A549 (cell line): ENCODE results near the gene PRAME. TPM values are rescaled to one million over a fixed set of nuclear protein-coding genes. Genes with fewer than 3 reads are reported as not detected.

ENCODE experiments used
- ATAC-seq, 2 experiments: fragments of 200-7000 bp in 1 of 2; fragments of >200 bp in 1 of 2; cut with Nextera tagmentation in 1 of 2; cut with Tn5 transposase in 1 of 2; 3 replicates each; pipeline versions ENCODE4 v1.8.0 to v1.9.1; 2018 to 2020; ENCODE audit warnings: mild to moderate bottlenecking in 1 of 2, moderate library complexity in 1 of 2
- CTCF ChIA-PET: fragments of 300-600 bp; sonication (Branson Sonifier 250); formaldehyde crosslinking; extraction: SDS; loops from one replicate; lab custom pipeline; 2021; ENCODE audit warnings: antibody characterized with exemption, inconsistent platforms; lab: Yijun Ruan, JAX
- POLR2A ChIA-PET: fragments of 350-600 bp; formaldehyde crosslinking; extraction: SDS; loops from one replicate; lab custom pipeline; 2021; ENCODE audit warnings: antibody characterized with exemption, inconsistent platforms; lab: Yijun Ruan, JAX
- DNase-seq, 2 experiments: peaks; one replicate each; pipeline versions ENCODE4 v3.0.0 to v3.0.0-alpha.2; 2011 to 2016; ENCODE audit warnings: low read depth in 1 of 2, low spot score in 1 of 2
- FAIRE-seq: peaks from 2 replicates; lab custom pipeline; 2011; peaks lifted over from hg19 to GRCh38; lab: Jason Lieb, UNC
- H3K27ac ChIP-seq, 2 experiments: fragments of >200 bp; sonication (Bioruptor Twin); formaldehyde crosslinking; 3 replicates each; pipeline ENCODE4 v1.5.1; 2016 to 2017
- H3K4me1 ChIP-seq: fragments of >200 bp; sonication (Bioruptor Twin); formaldehyde crosslinking; 3 replicates; pipeline ENCODE4 v1.6.1; 2016
- H3K4me2 ChIP-seq: fragments of >200 bp; sonication (Bioruptor Twin); formaldehyde crosslinking; 3 replicates; pipeline ENCODE4 v1.6.1; 2016
- H3K4me3 ChIP-seq: fragments of >200 bp; sonication (Bioruptor Twin); formaldehyde crosslinking; 3 replicates; pipeline ENCODE4 v1.5.1; 2016
- H3K9me3 ChIP-seq: fragments of >200 bp; sonication (Bioruptor Twin); formaldehyde crosslinking; 3 replicates; pipeline ENCODE4 v1.6.1; 2016
- CBX2 ChIP-seq: fragments of 200-600 bp; sonication (generic); IDR thresholded peaks from 2 replicates; pipeline ENCODE4 v1.6.1; 2016; ENCODE audit warnings: low read depth, mild to moderate bottlenecking, borderline replicate concordance
- CBX8 ChIP-seq: fragments of 200-600 bp; sonication (generic); IDR thresholded peaks from 2 replicates; pipeline ENCODE4 v1.6.1; 2016
- CEBPB ChIP-seq, 2 experiments: fragments of >200 bp in 1 of 2; sonication (Bioruptor Twin) in 1 of 2; formaldehyde crosslinking in 1 of 2; IDR thresholded peaks; 2 replicates each; pipeline ENCODE4 v1.6.1; 2012 to 2016
- CHD2 ChIP-seq: fragments of 150-350 bp; IDR thresholded peaks from 2 replicates; pipeline ENCODE4 v1.6.1; 2014; ENCODE audit warnings: low read length; ENCODE audit not compliant: partially characterized antibody
- EHF ChIP-seq: fragments of 250-450 bp; sonication (Bioruptor Pico); IDR thresholded peaks from 2 replicates; pipeline ENCODE4 v1.5.0; 2020; ENCODE audit warnings: mild to moderate bottlenecking
- EHMT2 ChIP-seq: fragments of 200-600 bp; sonication (generic); IDR thresholded peaks from 2 replicates; pipeline ENCODE4 v1.6.1; 2016; ENCODE audit warnings: antibody characterized with exemption, low read depth, mild to moderate bottlenecking, moderate library complexity
- EP300 ChIP-seq, 2 experiments: fragments of >200 bp; sonication (Bioruptor Twin); formaldehyde crosslinking; IDR thresholded peaks; 2 replicates in 1 of 2; 3 replicates in 1 of 2; pipeline ENCODE4 v1.6.1; 2016 to 2017
- ESRRA ChIP-seq: fragments of 150-350 bp; IDR thresholded peaks from 2 replicates; pipeline ENCODE4 v1.6.1; 2014; ENCODE audit warnings: mild to moderate bottlenecking, low read length, borderline replicate concordance
- FOSB ChIP-seq: fragments of 250-450 bp; sonication (Bioruptor Pico); IDR thresholded peaks from 2 replicates; pipeline ENCODE4 v1.5.0; 2020; ENCODE audit warnings: mild to moderate bottlenecking, moderate library complexity
- GATA3 ChIP-seq: IDR thresholded peaks from 2 replicates; pipeline ENCODE4 v1.6.1; 2012; ENCODE audit warnings: borderline replicate concordance
- HDAC2 ChIP-seq: fragments of 200-600 bp; sonication (generic); IDR thresholded peaks from 2 replicates; pipeline ENCODE4 v1.6.1; 2016
- HOXB13 ChIP-seq: fragments of 250-450 bp; sonication (Bioruptor Pico); IDR thresholded peaks from 2 replicates; pipeline ENCODE4 v1.5.0; 2020; ENCODE audit warnings: low read depth, mild to moderate bottlenecking, moderate library complexity
- JUN ChIP-seq, 2 experiments: fragments of >200 bp; sonication (Bioruptor Twin); formaldehyde crosslinking; IDR thresholded peaks; 2 replicates in 1 of 2; 3 replicates in 1 of 2; pipeline ENCODE4 v1.6.1; 2016 to 2017
- MAFK ChIP-seq: fragments of 450-650 bp; IDR thresholded peaks from 2 replicates; pipeline ENCODE4 v1.6.1; 2014; ENCODE audit not compliant: partially characterized antibody
- MAZ ChIP-seq: fragments of 150-350 bp; IDR thresholded peaks from 2 replicates; pipeline ENCODE4 v1.6.1; 2014; ENCODE audit warnings: antibody characterized with exemption, low read depth, low read length, borderline replicate concordance
- NPAS2 ChIP-seq: fragments of 250-450 bp; sonication (Bioruptor Pico); IDR thresholded peaks from 2 replicates; pipeline ENCODE4 v1.8.0; 2022; ENCODE audit warnings: mild to moderate bottlenecking, moderate library complexity, borderline replicate concordance
- PHF8 ChIP-seq: fragments of 200-600 bp; sonication (generic); IDR thresholded peaks from 2 replicates; pipeline ENCODE4 v1.6.1; 2016; ENCODE audit warnings: low read depth, mild to moderate bottlenecking, antibody characterized with exemption, moderate library complexity, borderline replicate concordance
- RAD21 ChIP-seq, 2 experiments: fragments of >200 bp in 1 of 2; sonication (Bioruptor Twin) in 1 of 2; formaldehyde crosslinking in 1 of 2; IDR thresholded peaks in 1 of 2; conservative IDR thresholded peaks in 1 of 2; 2 replicates in 1 of 2; 3 replicates in 1 of 2; pipeline ENCODE4 v1.6.1; 2012 to 2018; ENCODE audit warnings: inconsistent platforms in 1 of 2
- SMC3 ChIP-seq: fragments of >200 bp; sonication (Bioruptor Twin); formaldehyde crosslinking; IDR thresholded peaks from 3 replicates; pipeline ENCODE4 v1.6.1; 2018; ENCODE audit warnings: inconsistent platforms
- TFCP2L1 ChIP-seq: fragments of 250-450 bp; sonication (Bioruptor Pico); IDR thresholded peaks from 2 replicates; pipeline ENCODE4 v1.5.0; 2021; ENCODE audit warnings: mild to moderate bottlenecking
- TP53 ChIP-seq: fragments of 250-450 bp; sonication (Bioruptor Pico); IDR thresholded peaks from 2 replicates; pipeline ENCODE4 v1.5.0; 2021; ENCODE audit warnings: mild to moderate bottlenecking, moderate library complexity
- ZFP36 ChIP-seq: fragments of 450-650 bp; IDR thresholded peaks from 2 replicates; pipeline ENCODE4 v1.6.1; 2014; ENCODE audit warnings: borderline replicate concordance; ENCODE audit not compliant: partially characterized antibody
- ZSCAN20 ChIP-seq: fragments of 250-450 bp; sonication (Bioruptor Pico); IDR thresholded peaks from 2 replicates; pipeline ENCODE4 v1.8.0; 2022; ENCODE audit warnings: mild to moderate bottlenecking, moderate library complexity
- WGBS: methylation state at CpG from one replicate; pipeline ENCODE4 v1.1.6; 2017; ENCODE audit errors: missing lambda C conversion rate; 5-methylcytosine and 5-hydroxymethylcytosine counted together
- polyA plus RNA-seq, 4 experiments: library from polyadenylated mRNA; depleted of rRNA in 3 of 4; stranded (reverse); fragments of >200 nt; fragmentation: RNase III in 1 of 4; extraction: RNeasy Plus Mini Kit Qiagen cat#74134 plus additional on column Dnase treatment in 1 of 4; gene quantifications; 2 replicates in 3 of 4; 3 replicates in 1 of 4; pipeline ENCODE4 v1.2.3, GENCODE V29; 2011 to 2017
- TF ChIP-seq, protein P1 (sequence below): fragments of 200-600 bp; sonication (generic); IDR thresholded peaks from 2 replicates; pipeline ENCODE4 v1.6.1; 2016; ENCODE audit warnings: antibody characterized with exemption, mild to moderate bottlenecking, moderate library complexity
- TF ChIP-seq, protein P2 (sequence below): fragments of >200 bp; sonication (Bioruptor Twin); formaldehyde crosslinking; IDR thresholded peaks from 2 replicates; pipeline ENCODE4 v1.6.1; 2016
- TF ChIP-seq, protein P3 (sequence below): fragments of >200 bp; sonication (Bioruptor Twin); formaldehyde crosslinking; IDR thresholded peaks from 3 replicates; pipeline ENCODE4 v1.6.1; 2016
- TF ChIP-seq, protein P4 (sequence below): IDR thresholded peaks from 2 replicates; pipeline ENCODE4 v1.6.1; 2012; ENCODE audit warnings: low read depth, borderline replicate concordance
- TF ChIP-seq, protein P5 (sequence below): IDR thresholded peaks from 2 replicates; pipeline ENCODE4 v1.6.1; 2012
- TF ChIP-seq, protein P6 (sequence below): fragments of 250-450 bp; sonication (Bioruptor Pico); IDR thresholded peaks from 2 replicates; pipeline ENCODE4 v1.5.0; 2021; ENCODE audit warnings: mild to moderate bottlenecking, moderate library complexity, borderline replicate concordance
- TF ChIP-seq, protein P7 (sequence below): fragments of >200 bp; sonication (Bioruptor Twin); formaldehyde crosslinking; IDR thresholded peaks from 3 replicates; pipeline ENCODE4 v1.5.1; 2016

PRAME gene
- polyA plus RNA-seq, 2 of the 4 experiments (the other 2 are of a cell fraction), result 130 to 173 TPM

DNA sequence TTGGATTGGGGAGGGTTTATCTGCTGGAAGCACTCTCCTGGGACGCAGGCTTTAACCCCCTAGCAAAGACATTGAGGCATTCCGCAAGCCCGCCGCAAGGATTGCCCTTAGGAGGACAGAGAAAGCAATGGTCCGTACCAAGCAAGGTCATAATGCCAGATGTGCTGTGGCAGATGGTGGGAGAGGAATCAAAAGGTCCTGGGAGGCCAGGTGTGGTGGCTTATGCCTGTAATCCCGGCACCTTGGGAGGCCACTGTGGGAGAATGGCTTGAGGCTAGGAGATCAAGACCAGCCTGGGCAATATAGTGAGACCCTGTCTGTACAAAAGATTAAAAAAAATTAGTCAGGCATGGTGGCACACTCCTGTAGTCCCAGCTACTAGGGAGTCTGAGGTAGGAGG, 12.4 kb upstream of the PRAME start:
- 45% methylated on average over 6 of the region's 6 CpGs for WGBS

DNA sequence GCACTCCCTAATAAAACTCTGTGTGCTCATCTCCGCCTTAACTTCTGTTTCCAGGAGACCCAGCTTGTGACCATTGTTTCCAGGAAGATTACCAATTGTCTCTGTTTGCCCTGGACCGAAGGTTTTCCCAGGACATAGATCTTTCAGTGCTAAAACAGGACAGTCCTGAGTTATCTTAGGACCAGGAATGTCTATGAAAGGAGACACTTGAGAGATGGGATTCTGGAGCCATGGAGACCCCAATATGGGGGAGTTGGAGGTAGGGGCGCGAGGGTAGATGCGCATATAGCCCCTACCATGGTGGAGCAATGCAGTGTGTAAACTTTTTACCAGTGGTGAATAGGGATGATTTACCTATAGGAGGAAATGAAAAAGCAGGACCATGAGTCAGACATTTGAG, 10.2 kb upstream of the PRAME start:
- DNase-seq (no peak), ATAC-seq (no peak), FAIRE-seq (no peak)
- no peaks in the 10 kb centered on the region for H3K9me3 ChIP-seq
- no peaks in the 10 kb centered on the region for H3K4me1 ChIP-seq
- no peak overlapping the region for H3K4me2 ChIP-seq
- WGBS, result 64% methylated on average over 5 of the region's 5 CpGs
- H3K4me3 ChIP-seq, result no peak overlapping the region
- ChIA-PET CTCF (interaction anchor here (2.5 to 4.5 kb wide), 2 partner anchors 10 to 18 kb away, joined by 10 to 22 read pairs; partner anchors contain the start of gene PRAME), POLR2A (no interaction called here)
- TF ChIP-seq CEBPB (IDR thresholded peaks at IDR 0.05) (no peak), MAFK (no peak), CHD2 (no peak), EHF (CRISPR knock-in tag) (no peak), HDAC2 (no peak), TFCP2L1 (no peak), TP53 (CRISPR knock-in tag) (no peak), RAD21 (conservative IDR thresholded peaks at IDR 0.05 in 1 of 2, IDR thresholded peaks at IDR 0.05 in 1 of 2) (no peak), JUN (IDR thresholded peaks at IDR 0.05) (no peak), PHF8 (no peak), GATA3 (no peak), ZSCAN20 (no peak), EHMT2 (no peak), CBX2 (no peak)
- TF ChIP-seq, protein P1, sequence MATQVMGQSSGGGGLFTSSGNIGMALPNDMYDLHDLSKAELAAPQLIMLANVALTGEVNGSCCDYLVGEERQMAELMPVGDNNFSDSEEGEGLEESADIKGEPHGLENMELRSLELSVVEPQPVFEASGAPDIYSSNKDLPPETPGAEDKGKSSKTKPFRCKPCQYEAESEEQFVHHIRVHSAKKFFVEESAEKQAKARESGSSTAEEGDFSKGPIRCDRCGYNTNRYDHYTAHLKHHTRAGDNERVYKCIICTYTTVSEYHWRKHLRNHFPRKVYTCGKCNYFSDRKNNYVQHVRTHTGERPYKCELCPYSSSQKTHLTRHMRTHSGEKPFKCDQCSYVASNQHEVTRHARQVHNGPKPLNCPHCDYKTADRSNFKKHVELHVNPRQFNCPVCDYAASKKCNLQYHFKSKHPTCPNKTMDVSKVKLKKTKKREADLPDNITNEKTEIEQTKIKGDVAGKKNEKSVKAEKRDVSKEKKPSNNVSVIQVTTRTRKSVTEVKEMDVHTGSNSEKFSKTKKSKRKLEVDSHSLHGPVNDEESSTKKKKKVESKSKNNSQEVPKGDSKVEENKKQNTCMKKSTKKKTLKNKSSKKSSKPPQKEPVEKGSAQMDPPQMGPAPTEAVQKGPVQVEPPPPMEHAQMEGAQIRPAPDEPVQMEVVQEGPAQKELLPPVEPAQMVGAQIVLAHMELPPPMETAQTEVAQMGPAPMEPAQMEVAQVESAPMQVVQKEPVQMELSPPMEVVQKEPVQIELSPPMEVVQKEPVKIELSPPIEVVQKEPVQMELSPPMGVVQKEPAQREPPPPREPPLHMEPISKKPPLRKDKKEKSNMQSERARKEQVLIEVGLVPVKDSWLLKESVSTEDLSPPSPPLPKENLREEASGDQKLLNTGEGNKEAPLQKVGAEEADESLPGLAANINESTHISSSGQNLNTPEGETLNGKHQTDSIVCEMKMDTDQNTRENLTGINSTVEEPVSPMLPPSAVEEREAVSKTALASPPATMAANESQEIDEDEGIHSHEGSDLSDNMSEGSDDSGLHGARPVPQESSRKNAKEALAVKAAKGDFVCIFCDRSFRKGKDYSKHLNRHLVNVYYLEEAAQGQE, result no peak
- TF ChIP-seq, protein P2, sequence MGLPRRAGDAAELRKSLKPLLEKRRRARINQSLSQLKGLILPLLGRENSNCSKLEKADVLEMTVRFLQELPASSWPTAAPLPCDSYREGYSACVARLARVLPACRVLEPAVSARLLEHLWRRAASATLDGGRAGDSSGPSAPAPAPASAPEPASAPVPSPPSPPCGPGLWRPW, result no peak
- TF ChIP-seq, protein P3, sequence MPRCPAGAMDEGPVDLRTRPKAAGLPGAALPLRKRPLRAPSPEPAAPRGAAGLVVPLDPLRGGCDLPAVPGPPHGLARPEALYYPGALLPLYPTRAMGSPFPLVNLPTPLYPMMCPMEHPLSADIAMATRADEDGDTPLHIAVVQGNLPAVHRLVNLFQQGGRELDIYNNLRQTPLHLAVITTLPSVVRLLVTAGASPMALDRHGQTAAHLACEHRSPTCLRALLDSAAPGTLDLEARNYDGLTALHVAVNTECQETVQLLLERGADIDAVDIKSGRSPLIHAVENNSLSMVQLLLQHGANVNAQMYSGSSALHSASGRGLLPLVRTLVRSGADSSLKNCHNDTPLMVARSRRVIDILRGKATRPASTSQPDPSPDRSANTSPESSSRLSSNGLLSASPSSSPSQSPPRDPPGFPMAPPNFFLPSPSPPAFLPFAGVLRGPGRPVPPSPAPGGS, result no peak
- TF ChIP-seq, protein P4, sequence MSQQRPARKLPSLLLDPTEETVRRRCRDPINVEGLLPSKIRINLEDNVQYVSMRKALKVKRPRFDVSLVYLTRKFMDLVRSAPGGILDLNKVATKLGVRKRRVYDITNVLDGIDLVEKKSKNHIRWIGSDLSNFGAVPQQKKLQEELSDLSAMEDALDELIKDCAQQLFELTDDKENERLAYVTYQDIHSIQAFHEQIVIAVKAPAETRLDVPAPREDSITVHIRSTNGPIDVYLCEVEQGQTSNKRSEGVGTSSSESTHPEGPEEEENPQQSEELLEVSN, result no peak
- TF ChIP-seq, protein P5, sequence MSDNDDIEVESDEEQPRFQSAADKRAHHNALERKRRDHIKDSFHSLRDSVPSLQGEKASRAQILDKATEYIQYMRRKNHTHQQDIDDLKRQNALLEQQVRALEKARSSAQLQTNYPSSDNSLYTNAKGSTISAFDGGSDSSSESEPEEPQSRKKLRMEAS, result no peak
- no peak overlapping the region for H3K27ac ChIP-seq

More for the DNA sequence above, 12.4 kb upstream of the PRAME start:
- no peaks in the 10 kb centered on the region for H3K9me3 ChIP-seq
- DNase-seq, result no peak
- TF ChIP-seq FOSB (CRISPR knock-in tag) (no peak), MAFK (no peak), ESRRA (no peak), HOXB13 (CRISPR knock-in tag) (no peak), ZFP36 (no peak), CBX8 (no peak), NPAS2 (no peak), CBX2 (no peak), EHF (CRISPR knock-in tag) (no peak), EP300 (IDR thresholded peaks at IDR 0.05) (no peak), MAZ (no peak), SMC3 (no peak), HDAC2 (no peak)
- TF ChIP-seq, protein P6, sequence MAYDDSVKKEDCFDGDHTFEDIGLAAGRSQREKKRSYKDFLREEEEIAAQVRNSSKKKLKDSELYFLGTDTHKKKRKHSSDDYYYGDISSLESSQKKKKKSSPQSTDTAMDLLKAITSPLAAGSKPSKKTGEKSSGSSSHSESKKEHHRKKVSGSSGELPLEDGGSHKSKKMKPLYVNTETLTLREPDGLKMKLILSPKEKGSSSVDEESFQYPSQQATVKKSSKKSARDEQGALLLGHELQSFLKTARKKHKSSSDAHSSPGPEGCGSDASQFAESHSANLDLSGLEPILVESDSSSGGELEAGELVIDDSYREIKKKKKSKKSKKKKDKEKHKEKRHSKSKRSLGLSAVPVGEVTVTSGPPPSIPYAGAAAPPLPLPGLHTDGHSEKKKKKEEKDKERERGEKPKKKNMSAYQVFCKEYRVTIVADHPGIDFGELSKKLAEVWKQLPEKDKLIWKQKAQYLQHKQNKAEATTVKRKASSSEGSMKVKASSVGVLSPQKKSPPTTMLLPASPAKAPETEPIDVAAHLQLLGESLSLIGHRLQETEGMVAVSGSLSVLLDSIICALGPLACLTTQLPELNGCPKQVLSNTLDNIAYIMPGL (CRISPR knock-in tag), result no peak
- TF ChIP-seq, protein P7, sequence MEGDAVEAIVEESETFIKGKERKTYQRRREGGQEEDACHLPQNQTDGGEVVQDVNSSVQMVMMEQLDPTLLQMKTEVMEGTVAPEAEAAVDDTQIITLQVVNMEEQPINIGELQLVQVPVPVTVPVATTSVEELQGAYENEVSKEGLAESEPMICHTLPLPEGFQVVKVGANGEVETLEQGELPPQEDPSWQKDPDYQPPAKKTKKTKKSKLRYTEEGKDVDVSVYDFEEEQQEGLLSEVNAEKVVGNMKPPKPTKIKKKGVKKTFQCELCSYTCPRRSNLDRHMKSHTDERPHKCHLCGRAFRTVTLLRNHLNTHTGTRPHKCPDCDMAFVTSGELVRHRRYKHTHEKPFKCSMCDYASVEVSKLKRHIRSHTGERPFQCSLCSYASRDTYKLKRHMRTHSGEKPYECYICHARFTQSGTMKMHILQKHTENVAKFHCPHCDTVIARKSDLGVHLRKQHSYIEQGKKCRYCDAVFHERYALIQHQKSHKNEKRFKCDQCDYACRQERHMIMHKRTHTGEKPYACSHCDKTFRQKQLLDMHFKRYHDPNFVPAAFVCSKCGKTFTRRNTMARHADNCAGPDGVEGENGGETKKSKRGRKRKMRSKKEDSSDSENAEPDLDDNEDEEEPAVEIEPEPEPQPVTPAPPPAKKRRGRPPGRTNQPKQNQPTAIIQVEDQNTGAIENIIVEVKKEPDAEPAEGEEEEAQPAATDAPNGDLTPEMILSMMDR, result no peak
- TF ChIP-seq, all 56 proteins: peak for 0
- Histone ChIP-seq H3K4me1 (no peaks in the 10 kb centered on the region), H3K27ac (no peak overlapping the region), H3K4me2 (no peak overlapping the region), H3K4me3 (no peak overlapping the region)
- POLR2A ChIA-PET, result no interaction called here
- CTCF ChIA-PET, result interaction anchor here (0.6 to 4.5 kb wide), 5 partner anchors 12 to 384 kb away, joined by 3 to 22 read pairs (median 3); partner anchors contain the start of gene PRAME
- ATAC-seq, result no peak
- no peak for FAIRE-seq
